Measurements from ENCODE around the gene CATSPERD. TPM values are rescaled to one million over a fixed set of nuclear protein-coding genes. Genes with fewer than 3 reads are reported as not detected.

CATSPERD gene
- total RNA-seq (2014; rRNA removed; shearing (Covaris generic); ENCODE audit: low replicate concordance): not detected in 2 replicates

DNA sequence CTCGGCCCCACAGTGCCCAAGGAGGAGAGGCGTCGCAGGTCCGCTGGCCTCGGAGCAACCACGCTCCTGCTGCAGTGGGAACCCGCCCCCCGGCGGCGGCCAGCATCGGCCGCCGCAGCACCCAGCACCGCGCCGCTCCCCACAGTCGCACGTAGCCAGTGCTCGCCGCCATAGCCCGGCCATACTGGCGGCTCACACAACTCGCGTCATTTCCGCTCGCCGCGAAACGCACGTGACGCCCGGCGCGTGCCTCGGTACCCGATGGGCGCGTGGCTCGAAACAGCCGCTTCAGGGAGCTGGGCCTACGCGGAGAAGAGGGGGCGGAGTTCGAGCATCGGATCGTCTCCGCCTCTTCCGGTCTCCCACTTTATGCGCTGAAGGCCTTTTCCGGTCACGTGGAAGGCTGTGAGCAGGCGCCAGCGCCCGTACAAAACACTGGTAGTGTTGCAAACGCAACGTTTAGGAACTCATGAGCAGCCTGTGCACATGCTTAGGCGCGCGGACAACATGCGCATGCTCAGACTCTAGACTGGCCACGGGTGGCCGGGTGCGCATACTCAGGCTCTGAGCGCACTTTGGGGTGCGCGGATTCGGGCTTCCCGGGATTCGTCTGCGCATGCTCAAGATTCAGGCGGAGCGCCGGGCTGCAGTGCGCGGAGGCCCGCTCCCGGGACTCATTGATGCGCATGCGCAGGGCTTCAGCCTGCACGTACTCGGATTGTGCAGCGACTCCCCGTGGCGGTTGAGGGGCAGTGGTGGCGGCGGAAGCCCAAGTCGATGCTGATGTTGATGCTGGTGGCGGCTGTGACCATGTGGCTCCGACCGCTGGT lies at the start of gene CATSPERD, which contains the start of gene LONP1:
Gene CATSPERD (plus strand): TSS at position 677 of the 830 bp plus-strand sequence. CDS start 101 bp downstream, at position 778.
Gene LONP1 (minus strand): TSS at position 186 of the 830 bp plus-strand sequence. CDS start 14 bp downstream, at position 172.
- H3K9me3 ChIP-seq (ENCODE audit: low read length): no peaks in the 10 kb centered on the region
- peaks cover 44% of the 10 kb centered on the region for H3K79me2 ChIP-seq (ENCODE audit: low read length)
- no peaks in the 10 kb centered on the region for H3K27me3 ChIP-seq (ENCODE audit: low read length)
- H2AFZ ChIP-seq (ENCODE audit: low read length): peak within 1 kb of the TSS; percentile 78; the same call in 1 of the 2 replicates
- H3K27ac ChIP-seq (ENCODE audit: low read length): peak within 1 kb of the TSS; percentile 77; the same call in 1 of the 2 replicates
- DNase-seq: peak; percentile 100
- no peaks in the 10 kb centered on the region for H3K9me2 ChIP-seq (replicated peaks; ENCODE audit: insufficient read depth, low read length)
- H3K4me2 ChIP-seq (ENCODE audit: low read depth, low read length, poor library complexity, severe bottlenecking): peak within 1 kb of the TSS; percentile 98
- H3K36me3 ChIP-seq (ENCODE audit: insufficient read depth, low read length): peaks cover 9% of the 10 kb centered on the region; the same call in 1 of the 2 replicates
- H4K20me1 ChIP-seq (ENCODE audit: insufficient read depth, low read depth, low read length): peaks cover 13% of the 10 kb centered on the region
- H3K4me3 ChIP-seq (ENCODE audit: low read length): peak within 1 kb of the TSS; percentile 82
- peaks cover 22% of the 10 kb centered on the region for H3K4me1 ChIP-seq (ENCODE audit: low read length)
- H3K9ac ChIP-seq (ENCODE audit: low read length): peak within 1 kb of the TSS; percentile 82

DNA sequence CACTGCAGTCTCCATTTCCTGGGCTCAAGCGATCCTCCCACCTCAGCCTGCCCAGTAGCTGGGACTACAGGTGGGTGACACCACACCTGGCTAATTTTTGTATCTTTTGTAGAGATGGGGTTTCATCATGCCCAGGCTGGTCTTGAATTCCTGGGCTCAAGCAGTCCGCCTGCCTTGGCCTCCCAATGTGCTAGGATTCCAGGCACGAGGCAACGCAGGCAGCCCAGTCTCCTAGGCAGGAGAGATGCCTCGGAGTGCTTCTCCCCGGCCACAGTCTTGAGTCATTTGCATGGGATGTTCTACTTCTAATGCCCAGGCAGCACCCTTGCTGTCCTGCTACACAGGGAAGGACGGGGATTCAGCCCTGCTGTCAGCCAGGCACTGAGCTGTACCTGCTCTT lies 48.8 kb upstream of the CATSPERD start:
- H3K27me3 ChIP-seq (ENCODE audit: low read length): no peaks in the 10 kb centered on the region
- H3K4me1 ChIP-seq (ENCODE audit: low read length): no peaks in the 10 kb centered on the region
- peaks cover 4% of the 10 kb centered on the region; the same call in 1 of the 2 replicates for H4K20me1 ChIP-seq (ENCODE audit: insufficient read depth, low read depth, low read length)
- no peaks in the 10 kb centered on the region for H3K9me2 ChIP-seq (replicated peaks; ENCODE audit: insufficient read depth, low read length)
- no peak overlapping the region for H3K4me3 ChIP-seq (ENCODE audit: low read length)
- no peak overlapping the region for H3K4me2 ChIP-seq (ENCODE audit: low read depth, low read length, poor library complexity, severe bottlenecking)
- 0 out of 2 replicates have a peak, but pooled peaks cover 4% of the 10 kb centered on the region for H3K79me2 ChIP-seq (ENCODE audit: low read length)
- H2AFZ ChIP-seq (ENCODE audit: low read length): no peak overlapping the region
- DNase-seq: no peak
- H3K36me3 ChIP-seq (ENCODE audit: insufficient read depth, low read length): peaks cover 29% of the 10 kb centered on the region
- no peaks in the 10 kb centered on the region for H3K9me3 ChIP-seq (ENCODE audit: low read length)
- H3K9ac ChIP-seq (ENCODE audit: low read length): no peak overlapping the region
- H3K27ac ChIP-seq (ENCODE audit: low read length): no peak overlapping the region

DNA sequence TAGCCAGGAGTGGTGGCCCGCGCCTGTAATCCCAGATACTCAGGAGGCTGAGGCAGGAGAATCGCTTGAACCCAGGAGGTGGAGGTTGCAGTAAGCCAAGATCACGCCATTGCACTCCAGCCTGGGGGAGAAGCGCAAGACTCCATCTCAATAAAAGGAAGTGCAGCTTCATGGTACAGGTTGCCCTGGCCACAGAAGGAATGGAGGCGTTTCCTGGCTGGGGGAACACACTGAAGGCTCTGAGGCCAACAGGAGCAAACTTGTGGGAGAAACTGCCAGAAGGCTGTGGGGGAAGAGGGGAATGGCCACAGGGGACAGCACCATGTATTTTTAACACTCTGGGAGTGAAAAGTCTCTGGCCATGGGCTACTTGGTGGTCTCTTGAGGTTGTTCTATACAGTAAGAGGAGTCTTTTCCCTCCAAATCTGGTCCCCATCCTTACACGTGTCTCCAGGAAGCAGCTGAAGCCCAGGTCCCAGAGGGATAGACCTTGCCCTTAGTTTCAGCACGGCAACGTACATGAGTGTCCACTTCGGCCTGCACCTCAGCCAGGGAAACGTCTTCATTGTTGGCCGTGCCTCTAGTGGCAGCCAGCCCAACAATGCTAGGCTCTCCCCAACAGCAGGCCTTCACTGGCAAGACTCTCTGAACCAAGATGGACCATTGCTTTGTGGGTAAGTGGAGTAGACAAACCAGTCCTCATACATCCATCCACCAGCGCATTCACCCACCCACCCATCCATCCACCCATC lies 47.6 kb upstream of the CATSPERD start:
- H3K4me3 ChIP-seq (ENCODE audit: low read length): no peak overlapping the region
- H3K36me3 ChIP-seq (ENCODE audit: insufficient read depth, low read length): peaks cover 18% of the 10 kb centered on the region
- H3K9ac ChIP-seq (ENCODE audit: low read length): no peak overlapping the region
- no peaks in the 10 kb centered on the region for H3K9me3 ChIP-seq (ENCODE audit: low read length)
- H3K9me2 ChIP-seq (replicated peaks; ENCODE audit: insufficient read depth, low read length): no peaks in the 10 kb centered on the region
- H3K4me2 ChIP-seq (ENCODE audit: low read depth, low read length, poor library complexity, severe bottlenecking): no peak overlapping the region
- no peak for DNase-seq
- no peaks in the 10 kb centered on the region for H3K4me1 ChIP-seq (ENCODE audit: low read length)
- no peaks in the 10 kb centered on the region for H3K79me2 ChIP-seq (ENCODE audit: low read length)
- no peaks in the 10 kb centered on the region for H4K20me1 ChIP-seq (ENCODE audit: insufficient read depth, low read depth, low read length)
- no peak overlapping the region for H3K27ac ChIP-seq (ENCODE audit: low read length)
- H2AFZ ChIP-seq (ENCODE audit: low read length): no peak overlapping the region
- no peaks in the 10 kb centered on the region for H3K27me3 ChIP-seq (ENCODE audit: low read length)

GRCh38 chr19:5673752-5674151 lies 46.7 kb upstream of the CATSPERD start:
- Histone ChIP-seq H3K9ac (ENCODE audit: low read length) (no peak overlapping the region), H3K4me2 (ENCODE audit: low read depth, low read length, poor library complexity, severe bottlenecking) (no peak overlapping the region), H3K4me1 (ENCODE audit: low read length) (no peaks in the 10 kb centered on the region), H4K20me1 (ENCODE audit: insufficient read depth, low read depth, low read length) (no peaks in the 10 kb centered on the region), H3K27me3 (ENCODE audit: low read length) (no peaks in the 10 kb centered on the region), H3K79me2 (ENCODE audit: low read length) (no peaks in the 10 kb centered on the region), H3K9me3 (ENCODE audit: low read length) (no peaks in the 10 kb centered on the region), H3K4me3 (ENCODE audit: low read length) (no peak overlapping the region), H2AFZ (ENCODE audit: low read length) (no peak overlapping the region), H3K36me3 (ENCODE audit: insufficient read depth, low read length) (peaks cover 17% of the 10 kb centered on the region), H3K9me2 (replicated peaks; ENCODE audit: insufficient read depth, low read length) (no peaks in the 10 kb centered on the region), H3K27ac (ENCODE audit: low read length) (no peak overlapping the region)
- DNase-seq: no peak

DNA sequence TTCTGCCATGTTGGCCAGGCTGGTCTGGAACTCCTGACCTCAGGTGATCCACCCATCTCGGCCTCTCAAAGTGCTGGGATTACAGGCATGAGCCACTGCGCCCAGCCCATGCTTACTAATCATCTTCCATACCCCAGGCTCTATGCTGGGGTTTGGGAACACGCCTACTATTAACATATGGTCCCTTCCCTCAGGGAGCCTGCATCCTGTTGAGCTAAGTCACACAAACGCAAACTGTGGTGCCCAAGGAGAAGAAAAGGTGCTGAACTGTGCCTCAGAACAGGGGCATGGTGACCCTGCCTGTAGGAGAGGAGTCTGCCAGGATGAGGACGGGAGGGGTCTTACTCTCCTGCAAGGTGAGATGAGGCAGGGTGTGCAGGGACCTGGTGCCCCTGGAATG lies 45.7 kb upstream of the CATSPERD start:
- Histone ChIP-seq H3K4me1 (ENCODE audit: low read length) (peaks cover 6% of the 10 kb centered on the region), H3K36me3 (ENCODE audit: insufficient read depth, low read length) (peaks cover 7% of the 10 kb centered on the region; the same call in 1 of the 2 replicates), H3K79me2 (ENCODE audit: low read length) (no peaks in the 10 kb centered on the region), H3K27ac (ENCODE audit: low read length) (no peak overlapping the region), H4K20me1 (ENCODE audit: insufficient read depth, low read depth, low read length) (no peaks in the 10 kb centered on the region), H3K27me3 (ENCODE audit: low read length) (no peaks in the 10 kb centered on the region), H3K9me2 (replicated peaks; ENCODE audit: insufficient read depth, low read length) (no peaks in the 10 kb centered on the region), H3K4me3 (ENCODE audit: low read length) (no peak overlapping the region), H3K9ac (ENCODE audit: low read length) (no peak overlapping the region), H3K9me3 (ENCODE audit: low read length) (no peaks in the 10 kb centered on the region), H3K4me2 (ENCODE audit: low read depth, low read length, poor library complexity, severe bottlenecking) (no peak overlapping the region), H2AFZ (ENCODE audit: low read length) (no peak overlapping the region)
- DNase-seq: no peak

GRCh38 chr19:5676105-5676771 lies 44.2 kb upstream of the CATSPERD start:
- Histone ChIP-seq H3K9me2 (replicated peaks; ENCODE audit: insufficient read depth, low read length) (no peaks in the 10 kb centered on the region), H3K79me2 (ENCODE audit: low read length) (no peaks in the 10 kb centered on the region), H4K20me1 (ENCODE audit: insufficient read depth, low read depth, low read length) (no peaks in the 10 kb centered on the region), H3K9ac (ENCODE audit: low read length) (no peak overlapping the region), H3K4me3 (ENCODE audit: low read length) (no peak overlapping the region), H3K36me3 (ENCODE audit: insufficient read depth, low read length) (peaks cover 6% of the 10 kb centered on the region; the same call in 1 of the 2 replicates), H3K27ac (ENCODE audit: low read length) (no peak overlapping the region), H3K4me1 (ENCODE audit: low read length) (peaks cover 13% of the 10 kb centered on the region), H3K9me3 (ENCODE audit: low read length) (no peaks in the 10 kb centered on the region), H3K4me2 (ENCODE audit: low read depth, low read length, poor library complexity, severe bottlenecking) (no peak overlapping the region), H3K27me3 (ENCODE audit: low read length) (no peaks in the 10 kb centered on the region), H2AFZ (ENCODE audit: low read length) (no peak overlapping the region)
- DNase-seq: no peak

DNA sequence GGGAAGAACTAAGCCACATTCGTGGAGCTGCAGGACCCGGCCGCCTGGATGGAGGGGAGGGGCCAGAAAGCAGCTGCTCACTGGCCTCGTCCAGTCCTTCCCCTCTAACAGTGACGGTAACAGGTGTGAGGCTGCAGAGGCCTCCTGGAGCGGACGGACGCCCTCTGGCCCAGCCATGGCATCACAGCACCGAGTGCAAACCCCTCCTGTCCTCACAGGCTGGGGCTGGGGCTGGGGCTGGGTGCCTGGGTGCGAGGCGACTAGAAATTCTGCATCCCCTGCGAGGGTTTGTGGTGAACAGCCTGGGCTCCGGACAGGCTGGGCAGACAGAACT lies 43.7 kb upstream of the CATSPERD start:
- Histone ChIP-seq H3K4me2 (ENCODE audit: low read depth, low read length, poor library complexity, severe bottlenecking) (no peak overlapping the region), H3K9me3 (ENCODE audit: low read length) (no peaks in the 10 kb centered on the region), H3K27ac (ENCODE audit: low read length) (no peak overlapping the region), H3K27me3 (ENCODE audit: low read length) (no peaks in the 10 kb centered on the region), H3K9ac (ENCODE audit: low read length) (no peak overlapping the region), H3K36me3 (ENCODE audit: insufficient read depth, low read length) (peaks cover 6% of the 10 kb centered on the region; the same call in 1 of the 2 replicates), H2AFZ (ENCODE audit: low read length) (no peak overlapping the region), H3K4me3 (ENCODE audit: low read length) (no peak overlapping the region), H4K20me1 (ENCODE audit: insufficient read depth, low read depth, low read length) (no peaks in the 10 kb centered on the region), H3K79me2 (ENCODE audit: low read length) (0 out of 2 replicates have a peak, but pooled peaks cover 2% of the 10 kb centered on the region), H3K4me1 (ENCODE audit: low read length) (peaks cover 16% of the 10 kb centered on the region), H3K9me2 (replicated peaks; ENCODE audit: insufficient read depth, low read length) (no peaks in the 10 kb centered on the region)
- no peak for DNase-seq

All from Karpas-422 (cell line).